Measurements from ENCODE around the gene EDN2.

Gene EDN2

DNA sequence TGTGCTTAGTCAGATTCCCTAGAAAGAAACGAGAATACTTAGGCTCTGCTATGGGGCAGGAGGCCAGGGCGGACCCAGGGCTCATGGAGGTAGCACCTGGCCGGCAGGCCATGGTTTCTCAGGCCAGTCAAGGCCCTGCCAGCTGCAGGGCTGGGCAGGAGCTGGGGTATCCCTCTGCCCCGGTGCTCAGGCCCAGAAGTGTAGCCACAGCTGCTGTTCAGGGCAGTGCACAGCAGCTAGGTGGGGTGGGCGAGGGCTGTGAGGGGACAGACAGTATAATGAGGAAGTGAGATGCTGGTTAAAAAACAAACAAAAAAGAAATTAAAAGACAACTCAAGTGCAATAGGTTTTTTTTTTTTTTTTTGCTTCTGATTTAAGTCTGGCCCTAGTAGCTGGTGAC, 34.0 kb upstream of the EDN2 start:
- no peak for DNase-seq (ENCODE audit: extremely low read depth in 1 of 2, low read depth in 1 of 2)

DNA sequence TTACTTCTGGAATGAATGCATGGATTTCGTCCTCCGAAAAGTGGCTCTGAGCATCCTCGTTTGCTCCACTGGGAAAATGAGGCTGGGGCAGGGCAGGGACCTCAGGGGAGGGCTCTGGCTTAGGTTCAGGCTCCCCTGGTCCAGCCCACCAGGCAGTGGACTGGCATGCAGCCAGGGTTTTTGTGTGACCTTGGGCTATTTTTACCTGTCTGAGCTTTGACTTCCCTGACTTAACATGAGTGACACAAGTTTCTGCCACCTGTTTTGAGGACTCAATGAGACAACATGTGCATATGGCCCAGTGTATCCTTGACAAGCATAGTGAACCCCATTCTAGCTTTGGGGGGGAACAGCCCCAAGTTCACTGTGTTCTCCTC, 32.6 kb upstream of the EDN2 start:
- no peak for DNase-seq (ENCODE audit: extremely low read depth in 1 of 2, low read depth in 1 of 2)

DNA sequence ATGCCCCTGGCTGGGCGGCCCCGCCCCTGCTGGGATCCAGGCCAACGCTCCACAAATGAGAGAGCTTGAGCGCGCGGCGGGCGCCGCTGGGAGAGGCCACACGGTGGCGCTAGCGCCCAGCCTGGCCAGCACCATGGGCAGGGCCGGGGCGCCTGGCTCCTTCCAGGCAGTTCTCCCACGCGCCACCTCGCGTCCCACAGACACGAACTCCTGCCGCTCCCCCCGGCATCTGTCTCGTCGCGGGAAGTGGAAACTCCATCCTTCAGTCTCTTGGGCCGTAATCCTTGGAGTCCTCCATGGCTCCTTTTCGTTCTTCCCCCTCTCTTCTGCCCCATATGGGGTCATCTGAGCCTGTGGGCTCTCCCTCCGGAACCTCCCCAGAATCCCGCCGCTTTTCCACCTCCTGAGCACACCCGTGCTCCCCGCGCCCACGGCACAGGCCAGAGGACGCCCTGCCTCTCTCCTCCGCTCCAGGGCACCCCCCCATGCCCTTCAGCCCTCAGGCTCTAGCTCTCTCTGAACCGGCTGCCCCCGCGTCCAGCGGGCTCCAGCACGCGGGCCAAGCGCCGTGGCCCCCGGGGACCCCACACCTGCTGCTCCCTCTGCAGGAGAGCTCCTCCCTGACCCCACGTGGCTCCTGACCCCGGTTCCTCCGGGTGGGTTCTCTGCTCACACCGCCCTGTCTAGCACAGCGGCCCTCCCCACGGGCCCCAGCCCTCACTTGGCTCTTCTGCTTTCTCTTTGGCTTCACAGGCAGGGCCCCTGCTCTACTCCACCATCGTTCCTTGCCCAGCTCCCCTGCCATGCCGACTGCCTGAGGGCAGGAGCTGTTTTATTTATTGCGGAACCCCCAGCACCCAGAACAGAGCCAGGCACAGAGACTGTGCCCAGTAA, 31.9 kb upstream of the EDN2 start:
- peak in 1 of 2 donors; percentile 42 for DNase-seq (ENCODE audit: extremely low read depth in 1 of 2, low read depth in 1 of 2)

DNA sequence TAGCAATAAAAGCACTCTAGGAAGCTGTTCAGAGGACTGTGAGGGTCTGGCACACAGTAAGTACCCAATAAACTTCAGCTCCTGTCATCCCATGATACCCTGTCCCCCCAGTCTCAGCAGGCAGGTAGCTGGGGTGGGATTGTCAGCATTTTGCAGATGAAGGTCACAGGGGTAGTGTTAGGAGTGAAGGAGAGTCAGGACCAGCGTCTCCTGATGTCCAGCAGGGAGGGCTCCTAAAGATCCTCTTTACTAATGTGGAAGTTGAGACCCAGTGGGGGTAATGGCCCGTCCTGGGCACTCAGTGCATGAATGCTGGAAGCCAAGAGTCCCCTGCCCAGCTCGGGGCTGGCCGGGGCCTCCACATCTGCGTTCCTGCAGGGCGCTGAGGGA, 31.3 kb upstream of the EDN2 start:
- DNase-seq (ENCODE audit: extremely low read depth in 1 of 2, low read depth in 1 of 2) = no peak

DNA sequence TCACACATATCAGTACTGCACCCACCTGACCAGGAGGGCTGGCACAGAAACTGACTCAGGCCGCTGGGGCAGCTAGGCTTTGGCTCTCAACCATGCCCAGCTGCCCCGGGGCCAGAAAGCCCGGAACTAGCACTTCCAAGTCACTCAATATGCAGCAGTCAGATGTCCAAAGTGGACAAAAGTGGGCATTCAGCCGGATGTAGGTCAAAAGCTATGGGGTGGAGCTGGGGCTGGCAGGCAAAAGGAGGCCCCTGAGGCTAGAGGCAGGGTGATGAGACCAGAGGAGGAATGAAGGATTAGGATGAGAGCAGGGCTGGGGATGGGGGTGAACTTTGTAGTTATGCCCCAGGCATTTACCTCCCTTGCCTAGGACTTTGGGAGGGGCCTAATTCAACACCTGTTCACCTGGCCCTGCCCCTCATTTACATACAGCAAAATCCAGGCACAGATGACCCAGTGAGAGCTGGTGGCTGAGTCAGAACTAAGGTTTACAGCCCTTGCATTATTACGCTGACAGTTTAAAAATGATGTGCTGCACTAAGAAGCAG, 30.7 kb upstream of the EDN2 start:
- no peak for DNase-seq (ENCODE audit: extremely low read depth in 1 of 2, low read depth in 1 of 2)

DNA sequence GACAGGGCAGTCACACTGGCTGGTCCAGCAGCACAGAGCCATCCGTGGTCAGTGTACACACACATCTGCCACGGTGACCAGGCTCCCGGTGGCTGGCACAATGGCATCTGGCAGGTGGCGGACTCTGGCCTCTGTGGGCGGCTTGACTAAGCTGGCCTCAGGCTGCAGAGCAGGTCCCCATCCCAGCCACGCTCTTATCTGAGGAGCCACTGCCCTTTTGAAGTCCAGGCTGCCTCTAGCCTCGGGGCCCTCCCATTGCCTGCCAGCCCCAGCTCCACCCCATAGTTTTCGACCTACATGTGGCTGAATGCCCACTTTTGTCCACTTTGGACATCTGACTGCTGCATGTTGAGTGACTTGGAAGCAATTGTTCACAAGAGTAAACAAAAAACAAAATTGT, 29.9 kb upstream of the EDN2 start:
- no peak for DNase-seq (ENCODE audit: extremely low read depth in 1 of 2, low read depth in 1 of 2)

DNA sequence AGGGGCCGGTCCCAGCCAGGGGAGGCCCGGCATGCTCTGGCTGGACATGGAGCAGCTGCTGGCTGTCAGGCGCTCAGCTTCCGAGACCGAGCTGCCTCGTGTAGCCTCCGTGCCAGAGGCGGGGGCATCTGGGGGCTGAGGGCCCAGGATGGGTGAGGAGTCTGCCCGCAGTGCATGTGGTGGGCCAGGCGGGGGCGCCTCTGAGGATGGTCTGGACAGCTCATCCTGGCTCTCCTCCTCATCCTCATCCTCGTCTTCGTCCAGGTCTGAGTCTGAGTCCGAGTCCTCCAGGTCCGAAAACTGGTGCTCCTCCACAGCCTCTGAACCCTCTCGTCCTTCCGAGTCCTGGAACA, 28.9 kb upstream of the EDN2 start:
- DNase-seq (ENCODE audit: extremely low read depth in 1 of 2, low read depth in 1 of 2) = no peak

DNA sequence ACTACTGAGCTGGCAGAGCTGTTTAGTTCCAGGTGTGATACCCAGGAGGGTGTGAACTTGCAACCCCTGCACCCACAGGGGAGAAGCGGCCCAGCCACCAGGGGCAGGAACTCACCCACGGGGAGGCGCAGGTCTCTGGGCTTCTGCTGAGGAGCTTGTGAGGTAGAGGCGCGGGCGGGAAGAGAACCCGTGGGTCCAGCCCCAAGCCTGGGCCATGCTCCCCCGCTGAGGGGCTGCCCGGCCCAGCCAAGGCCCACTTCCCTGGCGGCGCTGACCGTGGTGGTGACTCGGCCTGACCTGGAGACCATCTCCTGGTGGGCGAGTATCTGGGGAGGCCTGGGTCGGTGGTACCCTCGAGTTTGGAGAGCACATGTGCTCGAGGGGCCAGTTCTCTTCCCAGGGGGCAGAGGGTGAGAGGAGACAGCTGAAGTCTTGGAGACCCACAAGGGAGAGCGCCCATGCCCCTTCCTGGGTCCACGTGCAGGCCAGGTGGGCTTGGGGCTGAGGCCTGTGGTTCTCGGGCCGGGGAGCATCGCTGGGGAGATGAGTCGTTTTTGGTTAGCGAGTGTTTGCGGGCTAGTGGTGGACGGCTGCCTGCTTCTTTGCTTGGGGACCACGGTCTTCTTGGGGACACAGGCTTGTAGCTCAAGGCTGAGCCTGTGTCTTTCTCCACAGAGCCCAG, 28.4 kb upstream of the EDN2 start:
- no peak for DNase-seq (ENCODE audit: extremely low read depth in 1 of 2, low read depth in 1 of 2)

DNA sequence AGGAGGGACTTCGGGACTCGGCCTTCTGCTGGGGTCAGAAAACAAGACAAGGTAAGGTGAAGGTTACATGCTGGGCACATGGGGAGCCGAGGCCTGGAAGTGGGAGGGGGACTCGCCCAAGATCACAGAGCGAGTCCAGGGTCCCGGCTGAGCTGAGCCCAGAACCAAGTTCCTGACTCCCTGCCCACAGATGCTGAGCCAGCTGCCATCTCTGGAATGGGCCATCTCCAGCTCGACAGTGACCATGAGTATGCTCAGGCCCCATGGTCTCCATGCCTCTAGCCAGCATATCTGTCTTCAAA, 26.7 kb upstream of the EDN2 start:
- no peak for DNase-seq (ENCODE audit: extremely low read depth in 1 of 2, low read depth in 1 of 2)

DNA sequence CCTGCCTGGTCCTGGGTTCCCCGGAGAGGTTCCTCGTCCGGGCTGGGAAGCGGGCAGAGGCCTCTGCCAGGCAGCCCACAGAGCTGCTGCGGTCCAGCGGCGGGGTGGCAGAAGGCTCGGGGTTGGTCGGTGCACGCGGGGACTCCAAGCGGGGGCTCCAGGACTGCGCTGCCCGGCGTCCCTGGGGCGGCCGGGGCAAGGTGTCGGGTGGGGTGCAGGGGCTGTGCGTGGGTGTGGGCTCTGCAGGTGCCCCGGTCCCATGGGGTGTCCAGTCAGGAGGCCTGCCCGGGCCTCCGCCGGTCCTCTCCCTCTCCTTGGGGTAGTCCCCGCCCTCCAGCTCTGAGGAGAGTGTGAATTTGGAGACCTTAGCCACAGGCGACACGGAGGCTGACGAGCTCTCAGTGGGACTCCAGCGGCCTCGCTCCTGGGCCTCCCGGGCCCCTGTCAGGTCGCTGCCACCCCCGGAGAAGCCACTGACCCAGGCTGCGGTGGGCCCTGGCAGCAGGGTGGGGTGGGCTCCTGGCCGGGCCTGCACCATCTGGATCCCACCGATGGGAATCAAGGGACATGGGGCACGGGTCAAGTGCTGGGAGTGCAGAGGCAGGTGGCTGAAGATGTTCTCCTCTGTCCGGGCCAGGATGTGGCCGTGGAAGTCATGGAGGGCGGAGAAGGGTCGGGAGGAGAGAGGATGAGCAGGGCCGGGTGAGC, 26.2 kb upstream of the EDN2 start:
- no peak for DNase-seq (ENCODE audit: extremely low read depth in 1 of 2, low read depth in 1 of 2)

DNA sequence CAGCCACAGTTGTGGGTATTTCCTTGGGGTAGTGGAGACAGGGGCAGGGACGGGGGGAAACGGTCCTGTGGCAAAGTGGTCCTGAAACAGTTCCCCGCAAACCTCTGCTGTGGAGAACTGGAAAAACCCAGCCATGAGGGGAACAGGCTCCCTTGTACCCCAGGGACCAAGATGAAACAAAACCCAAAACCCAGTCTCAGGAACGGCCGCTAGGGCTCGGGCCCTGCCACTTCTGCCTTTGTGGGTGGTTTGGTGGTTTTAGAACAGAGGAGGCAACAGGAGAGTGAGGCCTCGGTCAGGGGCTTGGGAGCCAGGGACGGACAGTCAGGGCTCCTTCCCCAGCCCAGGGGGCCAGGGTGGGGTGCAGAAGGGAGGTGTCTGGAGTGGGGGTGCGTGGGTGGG, 24.8 kb upstream of the EDN2 start:
- no peak for DNase-seq (ENCODE audit: extremely low read depth in 1 of 2, low read depth in 1 of 2)

DNA sequence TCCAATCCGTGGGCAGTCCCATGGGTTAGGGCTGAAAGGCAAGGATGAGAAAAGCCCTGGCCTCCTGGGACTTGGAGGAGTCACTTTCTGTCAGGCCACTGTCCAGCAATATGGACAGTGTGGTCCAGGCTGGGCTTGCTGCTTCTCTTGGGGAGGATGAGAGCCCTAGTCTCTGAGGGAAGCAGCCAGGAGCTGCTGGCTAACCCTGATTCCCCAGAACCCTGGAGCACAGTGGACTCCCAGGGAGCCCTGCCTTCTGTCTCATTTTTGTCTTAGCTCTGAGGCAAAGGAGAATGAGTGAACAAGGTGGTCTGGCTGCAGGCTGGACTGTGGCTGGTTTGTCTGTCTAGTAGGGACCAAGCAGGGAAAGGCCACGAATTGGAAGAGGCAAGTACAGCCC, 23.8 kb upstream of the EDN2 start:
- DNase-seq (ENCODE audit: extremely low read depth in 1 of 2, low read depth in 1 of 2) = no peak

DNA sequence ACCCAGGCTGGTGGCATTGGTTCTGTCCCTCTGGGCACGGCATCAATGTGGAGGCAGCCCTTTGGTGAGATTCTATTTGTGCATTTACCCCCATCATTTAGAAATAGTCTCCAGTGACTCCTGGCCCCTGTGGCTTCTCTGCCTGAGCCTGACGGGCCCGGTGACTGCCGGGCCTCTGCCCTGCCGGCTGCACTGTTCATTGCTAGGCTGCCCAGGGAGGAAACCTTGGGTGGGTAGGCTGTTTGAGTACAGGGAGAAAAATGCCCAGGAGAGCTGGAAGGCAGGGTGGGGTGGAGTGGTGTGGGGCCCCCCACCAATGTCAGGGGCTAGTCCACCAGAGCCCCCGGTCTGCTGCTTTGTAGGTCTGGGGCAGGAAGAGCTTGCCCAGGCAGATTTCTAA, 23.4 kb upstream of the EDN2 start:
- DNase-seq (ENCODE audit: extremely low read depth in 1 of 2, low read depth in 1 of 2) = no peak

DNA sequence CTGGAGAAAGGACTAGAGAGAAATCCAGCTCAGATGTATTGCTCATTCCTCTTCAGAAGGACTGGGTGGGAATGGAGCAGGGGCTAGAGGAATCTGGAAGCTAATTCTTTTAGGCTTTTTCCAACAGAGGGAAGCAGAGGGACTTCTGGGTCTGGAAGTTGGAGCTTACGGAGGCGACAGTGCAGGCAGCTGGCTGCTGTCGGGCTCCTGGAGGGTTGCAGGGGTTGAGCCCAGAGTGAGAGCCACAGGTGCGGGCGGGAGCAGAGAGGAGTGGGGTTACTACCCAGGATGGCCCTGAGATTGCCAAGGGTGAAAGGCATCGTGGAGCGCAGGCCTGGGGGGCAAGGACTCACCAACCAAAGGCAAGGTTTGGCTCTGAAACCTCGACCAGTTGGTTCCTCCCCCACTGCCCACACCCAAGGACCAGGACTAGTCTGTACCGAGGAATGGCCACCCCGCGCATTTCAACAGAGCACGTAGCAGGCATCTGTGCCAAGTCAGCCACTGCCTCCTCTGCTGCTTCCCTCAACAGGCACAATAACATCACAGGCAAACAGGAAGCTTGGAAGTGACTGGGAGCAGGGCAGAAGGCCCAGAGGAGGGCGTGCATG, 22.7 kb upstream of the EDN2 start:
- no peak for DNase-seq (ENCODE audit: extremely low read depth in 1 of 2, low read depth in 1 of 2)

DNA sequence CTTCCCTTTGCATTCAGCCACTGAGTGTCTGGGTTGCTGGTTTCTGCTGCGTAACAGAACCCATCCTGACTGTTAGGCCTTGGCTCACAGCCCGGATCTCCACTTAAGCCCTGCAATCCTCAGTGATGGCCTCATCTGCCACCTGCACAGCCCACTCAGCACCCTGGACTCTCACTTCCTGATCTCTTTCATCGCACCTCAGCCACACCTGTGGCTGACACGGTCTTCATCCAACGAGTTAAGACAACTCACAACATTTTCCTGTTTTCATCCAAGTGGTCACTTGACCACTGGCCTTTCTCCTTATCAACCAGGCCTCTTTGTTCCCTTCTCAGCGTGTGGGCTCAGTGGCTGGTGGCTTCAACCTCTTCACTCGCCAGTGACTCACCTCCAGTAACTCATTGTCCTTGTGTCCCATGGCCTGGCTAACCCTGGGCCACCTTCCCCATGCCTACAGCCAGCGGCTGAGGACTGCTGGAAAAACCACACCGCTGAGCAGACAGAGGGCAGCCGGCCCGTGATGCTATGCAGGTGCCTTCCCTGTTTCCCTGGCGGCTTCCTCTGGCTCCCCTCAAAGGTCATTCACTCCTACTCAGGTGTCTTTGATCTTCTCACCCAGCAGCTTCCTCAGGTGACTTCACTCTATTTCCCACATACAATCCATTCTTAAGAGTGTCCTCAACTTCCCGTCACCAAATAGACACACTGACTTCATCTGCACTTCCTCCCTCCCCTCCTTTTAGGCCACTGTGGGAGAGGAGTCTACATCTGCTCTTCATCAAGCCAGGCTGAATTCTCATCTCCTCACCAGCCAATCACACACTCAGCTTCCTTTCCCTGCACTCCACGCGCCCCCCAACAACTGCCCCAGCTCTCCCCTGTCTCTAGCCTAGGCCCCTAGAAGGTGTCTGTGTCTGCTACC, 19.9 kb upstream of the EDN2 start:
- DNase-seq (ENCODE audit: extremely low read depth in 1 of 2, low read depth in 1 of 2) = no peak

DNA sequence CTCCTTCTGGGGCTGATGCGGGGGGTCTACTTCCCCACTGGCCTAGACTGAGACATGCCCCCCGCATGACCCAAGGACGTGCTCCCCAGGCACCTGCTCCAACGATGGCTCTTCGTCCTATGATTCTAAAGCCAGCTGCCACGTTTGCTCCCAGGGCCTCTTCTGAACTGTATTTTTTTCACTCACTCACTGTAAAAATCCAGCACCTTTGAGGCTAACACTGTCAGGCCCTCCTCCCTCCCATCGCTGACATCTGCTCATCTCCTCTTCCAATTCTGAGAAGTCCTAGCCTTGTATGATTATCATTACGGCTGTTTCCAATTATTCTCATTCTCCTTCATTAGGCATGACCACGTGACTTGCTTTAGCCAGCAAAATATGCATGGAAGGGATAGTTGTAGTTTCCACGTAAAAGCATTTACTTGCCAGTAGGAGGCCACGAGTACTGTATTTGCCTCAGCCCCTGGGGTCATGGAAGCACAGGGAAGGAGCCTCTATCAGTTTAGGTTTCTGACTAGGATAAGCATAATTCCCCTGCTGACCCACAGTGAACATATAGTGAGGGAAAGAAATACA, 19.1 kb upstream of the EDN2 start:
- no peak for DNase-seq (ENCODE audit: extremely low read depth in 1 of 2, low read depth in 1 of 2)

DNA sequence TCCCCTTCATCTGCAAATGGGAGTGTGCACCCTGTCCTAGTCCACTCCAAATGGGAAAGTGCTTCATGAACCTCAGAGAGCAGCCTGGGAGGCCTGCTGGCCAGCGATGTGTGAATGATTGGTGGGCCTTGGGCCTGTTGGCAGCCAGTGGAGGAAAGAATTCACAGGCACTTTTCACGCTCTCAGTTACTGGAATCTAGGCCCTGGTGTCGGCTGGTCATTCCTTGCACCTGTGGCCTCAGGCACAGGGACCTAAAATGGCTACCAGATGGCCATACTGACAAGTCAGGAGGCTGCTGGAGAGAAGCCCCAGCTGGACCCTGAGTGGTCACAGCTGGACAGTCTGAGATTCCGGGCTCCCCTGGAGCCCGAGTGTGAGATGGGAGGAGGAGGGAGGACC, 18.4 kb upstream of the EDN2 start:
- no peak for DNase-seq (ENCODE audit: extremely low read depth in 1 of 2, low read depth in 1 of 2)

DNA sequence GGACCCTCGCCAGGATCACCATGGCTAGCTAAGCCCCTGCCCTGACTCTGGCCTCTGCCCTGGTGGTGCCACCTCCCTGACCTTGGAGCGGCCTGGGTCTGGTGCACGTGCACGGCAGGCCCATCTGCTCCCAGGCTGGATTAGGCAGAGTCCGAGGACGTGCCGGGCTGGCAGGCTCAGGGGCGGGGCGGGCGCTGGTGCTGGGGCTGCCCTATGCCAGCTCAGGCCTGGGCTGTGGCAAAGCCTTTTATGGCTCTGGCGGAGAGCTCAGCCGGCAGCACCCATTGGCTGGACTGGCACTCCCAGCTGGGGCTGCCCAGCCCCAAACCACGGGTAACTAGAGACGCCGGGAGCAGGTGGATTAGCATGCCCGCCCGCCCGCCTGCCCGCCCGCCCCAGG, 17.1 kb upstream of the EDN2 start:
- DNase-seq (ENCODE audit: extremely low read depth in 1 of 2, low read depth in 1 of 2) = no peak

DNA sequence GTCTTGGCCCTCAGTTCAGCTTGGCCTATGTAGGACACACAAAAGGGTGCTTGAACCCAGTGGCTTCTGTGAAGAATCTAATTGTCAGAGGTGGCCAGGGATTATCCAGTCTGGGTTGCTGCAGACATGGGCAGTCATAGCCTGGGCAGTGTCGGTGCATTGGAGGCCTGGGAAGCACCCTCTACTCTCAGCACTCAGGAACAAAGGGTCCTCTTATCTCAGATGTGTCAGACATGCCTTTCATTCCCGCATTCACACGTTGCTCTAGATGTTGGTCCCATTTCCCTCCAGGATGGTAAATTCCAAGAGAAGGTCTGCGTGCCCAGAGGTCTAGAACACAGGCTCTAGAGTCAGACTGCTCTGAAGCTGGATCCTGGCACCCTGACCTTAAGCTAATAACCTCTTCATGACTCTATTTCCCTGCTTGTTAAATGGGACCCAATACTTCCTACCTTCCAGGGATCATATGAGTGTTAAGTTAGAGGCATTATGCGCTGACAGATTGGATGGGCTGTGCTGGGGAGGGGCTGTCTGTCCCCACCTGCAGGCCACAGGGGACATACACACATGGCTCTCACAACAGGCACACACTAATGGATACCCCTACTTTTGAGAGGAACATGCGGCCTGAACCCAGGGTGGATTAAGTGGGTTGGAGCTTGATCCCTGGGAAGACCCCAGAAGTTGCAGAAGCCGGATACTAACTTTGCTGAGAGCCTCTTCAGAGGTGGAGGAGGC, 16.5 kb upstream of the EDN2 start:
- no peak for DNase-seq (ENCODE audit: extremely low read depth in 1 of 2, low read depth in 1 of 2)
